Measurements from ENCODE around the gene CUBN. TPM values are rescaled to one million over a fixed set of nuclear protein-coding genes. Genes with fewer than 3 reads are reported as not detected.

CUBN gene
- total and polyA plus RNA-seq, 2 experiments from 2014 or later, result 0.41 to 0.65 TPM

DNA sequence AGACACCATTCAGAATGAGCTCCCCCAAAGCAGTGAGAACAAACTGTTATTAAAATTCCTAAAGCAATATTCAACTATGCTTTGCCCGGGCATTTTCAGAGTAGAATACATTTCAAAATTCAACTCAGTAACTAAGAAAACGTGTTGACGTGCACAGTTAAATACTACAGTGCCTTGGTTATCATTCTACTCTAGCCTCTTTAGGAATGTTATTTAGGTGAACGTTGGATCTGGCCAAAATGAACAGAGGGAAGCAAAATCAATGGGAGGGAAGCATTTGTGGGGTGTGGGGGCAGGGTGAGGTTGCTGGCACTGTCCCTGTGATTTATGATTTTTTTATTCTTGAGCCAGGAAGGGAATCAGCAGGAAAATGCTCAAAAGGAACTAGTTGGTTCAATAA lies 339.8 kb downstream of the CUBN start:
- no peak overlapping the region for H3K9ac ChIP-seq
- H3K4me2 ChIP-seq (ENCODE audit: unreplicated experiment), result no peak overlapping the region
- H3K9me3 ChIP-seq (ENCODE audit: low read depth), result no peaks in the 10 kb centered on the region
- H3F3A ChIP-seq (ENCODE audit: insufficient read depth), result no peaks in the 10 kb centered on the region
- no peaks in the 10 kb centered on the region; the same call in 1 of the 2 replicates for H3K36me3 ChIP-seq (ENCODE audit: low read depth)
- H3K79me2 ChIP-seq (ENCODE audit: insufficient read depth), result peaks cover 97% of the 10 kb centered on the region
- in situ Hi-C loops (cut with MboI), result loop anchor here (25.0 kb wide), 1 partner anchor 902 kb away; no protein-coding TSS in a partner anchor
- H2AFZ ChIP-seq, result no peak overlapping the region
- no peak for TF ChIP-seq EZH2 (IDR thresholded peaks at IDR 0.05; ENCODE audit: insufficient read depth, poor library complexity, severe bottlenecking)
- TF ChIP-seq EZH2phosphoT487 (IDR thresholded peaks at IDR 0.05; ENCODE audit: insufficient read depth, low read depth), result no peak
- H3K4me1 ChIP-seq (ENCODE audit: insufficient read depth), result no peaks in the 10 kb centered on the region
- H3K27me3 ChIP-seq (replicated peaks; ENCODE audit: insufficient read depth), result no peaks in the 10 kb centered on the region
- H3K27ac ChIP-seq, result no peak overlapping the region
- 42 to 43% methylated on average over 4 of the region's 4 CpGs for WGBS, 2 experiments (ENCODE audit: low coverage in 1 of 2, low lambda C conversion rate in 2 of 2, missing lambda C conversion rate in 2 of 2)
- H4K20me1 ChIP-seq (ENCODE audit: insufficient read depth), result no peaks in the 10 kb centered on the region; the same call in 1 of the 2 replicates
- no peak overlapping the region for H3K4me3 ChIP-seq
- no peaks in the 10 kb centered on the region for H3K9me2 ChIP-seq (ENCODE audit: insufficient read depth)
- DNase-seq, result no peak

DNA sequence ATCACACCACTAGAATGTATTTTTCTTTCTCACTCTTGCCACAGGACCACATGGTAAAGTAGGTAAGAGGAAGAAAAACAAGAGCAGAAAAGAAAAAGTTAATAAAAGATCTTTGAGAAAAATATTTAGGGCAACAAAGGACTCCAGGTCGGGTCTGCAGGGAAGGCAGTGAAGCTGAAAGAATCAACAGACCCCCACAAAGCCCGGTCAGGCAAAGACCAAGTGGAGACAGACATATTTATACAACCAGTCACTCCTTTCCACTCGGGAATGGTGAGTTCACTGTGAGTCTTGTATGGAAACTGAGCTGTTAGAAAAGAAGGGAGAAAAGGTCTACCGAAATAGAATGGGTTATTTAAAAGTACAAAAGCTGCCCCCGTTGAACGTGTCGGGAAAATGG lies 340.4 kb downstream of the CUBN start:
- Histone ChIP-seq H3K4me3 (no peak overlapping the region), H3K79me2 (ENCODE audit: insufficient read depth) (peaks cover 97% of the 10 kb centered on the region), H3K27me3 (replicated peaks; ENCODE audit: insufficient read depth) (no peaks in the 10 kb centered on the region), H3K27ac (no peak overlapping the region), H2AFZ (no peak overlapping the region), H4K20me1 (ENCODE audit: insufficient read depth) (no peaks in the 10 kb centered on the region; the same call in 1 of the 2 replicates), H3F3A (ENCODE audit: insufficient read depth) (no peaks in the 10 kb centered on the region), H3K9ac (no peak overlapping the region), H3K9me2 (ENCODE audit: insufficient read depth) (no peaks in the 10 kb centered on the region), H3K36me3 (ENCODE audit: low read depth) (no peaks in the 10 kb centered on the region; the same call in 1 of the 2 replicates), H3K9me3 (ENCODE audit: low read depth) (no peaks in the 10 kb centered on the region), H3K4me1 (ENCODE audit: insufficient read depth) (no peaks in the 10 kb centered on the region), H3K4me2 (ENCODE audit: unreplicated experiment) (no peak overlapping the region)
- DNase-seq, result no peak
- in situ Hi-C loops (cut with MboI), result loop anchor here (25.0 kb wide), 1 partner anchor 902 kb away; no protein-coding TSS in a partner anchor
- no peak for TF ChIP-seq EZH2 (IDR thresholded peaks at IDR 0.05; ENCODE audit: insufficient read depth, poor library complexity, severe bottlenecking)
- no peak for TF ChIP-seq EZH2phosphoT487 (IDR thresholded peaks at IDR 0.05; ENCODE audit: insufficient read depth, low read depth)
- WGBS, 2 experiments (ENCODE audit: low coverage in 1 of 2, low lambda C conversion rate in 2 of 2, missing lambda C conversion rate in 2 of 2), result 70 to 77% methylated on average over 7 of the region's 7 CpGs

GRCh38 chr10:16788778-16789177 lies 340.8 kb downstream of the CUBN start:
- no peaks in the 10 kb centered on the region for H4K20me1 ChIP-seq (ENCODE audit: insufficient read depth)
- no peaks in the 10 kb centered on the region for H3K4me1 ChIP-seq (ENCODE audit: insufficient read depth)
- no peak overlapping the region for H3K9ac ChIP-seq
- no peaks in the 10 kb centered on the region; the same call in 1 of the 2 replicates for H3K36me3 ChIP-seq (ENCODE audit: low read depth)
- no peaks in the 10 kb centered on the region for H3K27me3 ChIP-seq (replicated peaks; ENCODE audit: insufficient read depth)
- H3F3A ChIP-seq (ENCODE audit: insufficient read depth), result no peaks in the 10 kb centered on the region
- WGBS, 2 experiments (ENCODE audit: low coverage in 1 of 2, low lambda C conversion rate in 2 of 2, missing lambda C conversion rate in 2 of 2), result 95% methylated on average over 3 of the region's 3 CpGs
- no peak for DNase-seq
- no peak overlapping the region for H3K27ac ChIP-seq
- no peak overlapping the region for H3K4me2 ChIP-seq (ENCODE audit: unreplicated experiment)
- peaks cover 97% of the 10 kb centered on the region for H3K79me2 ChIP-seq (ENCODE audit: insufficient read depth)
- no peaks in the 10 kb centered on the region for H3K9me2 ChIP-seq (ENCODE audit: insufficient read depth)
- H3K9me3 ChIP-seq (ENCODE audit: low read depth), result no peaks in the 10 kb centered on the region
- TF ChIP-seq EZH2phosphoT487 (IDR thresholded peaks at IDR 0.05; ENCODE audit: insufficient read depth, low read depth) (no peak), EZH2 (IDR thresholded peaks at IDR 0.05; ENCODE audit: insufficient read depth, poor library complexity, severe bottlenecking) (no peak)
- in situ Hi-C loops (cut with MboI), result loop anchor here (25.0 kb wide), 1 partner anchor 901 kb away; no protein-coding TSS in a partner anchor
- no peak overlapping the region for H2AFZ ChIP-seq
- H3K4me3 ChIP-seq, result no peak overlapping the region

DNA sequence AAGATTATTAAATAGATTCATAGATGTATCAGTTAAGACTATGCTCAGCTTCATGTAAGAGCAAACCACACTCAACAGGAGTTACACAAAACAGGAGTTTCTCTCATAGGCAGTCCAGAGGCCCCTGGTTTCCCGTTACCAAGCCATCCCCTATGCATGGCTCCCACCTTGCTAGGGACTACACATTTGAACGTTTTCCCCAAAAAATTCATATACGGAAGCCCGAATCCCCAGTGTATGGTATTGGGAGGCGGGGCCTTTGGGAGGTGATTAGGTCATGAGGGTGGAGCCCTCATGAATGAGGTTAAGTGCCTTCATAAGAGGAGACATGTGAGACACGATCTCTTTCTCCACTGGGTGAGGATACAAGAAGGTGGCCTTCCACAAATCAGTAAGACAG lies 341.5 kb downstream of the CUBN start:
- Histone ChIP-seq H4K20me1 (ENCODE audit: insufficient read depth) (no peaks in the 10 kb centered on the region), H3K79me2 (ENCODE audit: insufficient read depth) (peaks cover 97% of the 10 kb centered on the region), H3K4me1 (ENCODE audit: insufficient read depth) (no peaks in the 10 kb centered on the region), H3K27ac (no peak overlapping the region), H2AFZ (no peak overlapping the region), H3K9ac (no peak overlapping the region), H3K27me3 (replicated peaks; ENCODE audit: insufficient read depth) (no peaks in the 10 kb centered on the region), H3K9me3 (ENCODE audit: low read depth) (no peaks in the 10 kb centered on the region), H3K4me2 (ENCODE audit: unreplicated experiment) (no peak overlapping the region), H3F3A (ENCODE audit: insufficient read depth) (no peaks in the 10 kb centered on the region), H3K36me3 (ENCODE audit: low read depth) (no peaks in the 10 kb centered on the region; the same call in 1 of the 2 replicates), H3K4me3 (no peak overlapping the region), H3K9me2 (ENCODE audit: insufficient read depth) (no peaks in the 10 kb centered on the region)
- DNase-seq, result no peak
- 95 to 97% methylated on average over 6 of the region's 6 CpGs for WGBS, 2 experiments (ENCODE audit: low coverage in 1 of 2, low lambda C conversion rate in 2 of 2, missing lambda C conversion rate in 2 of 2)
- no peak for TF ChIP-seq EZH2phosphoT487 (IDR thresholded peaks at IDR 0.05; ENCODE audit: insufficient read depth, low read depth)
- TF ChIP-seq EZH2 (IDR thresholded peaks at IDR 0.05; ENCODE audit: insufficient read depth, poor library complexity, severe bottlenecking), result no peak
- in situ Hi-C loops (cut with MboI), result loop anchor here (25.0 kb wide), 1 partner anchor 901 kb away; no protein-coding TSS in a partner anchor
